ENCODE data around the gene CEACAM16.

CEACAM16 gene

DNA sequence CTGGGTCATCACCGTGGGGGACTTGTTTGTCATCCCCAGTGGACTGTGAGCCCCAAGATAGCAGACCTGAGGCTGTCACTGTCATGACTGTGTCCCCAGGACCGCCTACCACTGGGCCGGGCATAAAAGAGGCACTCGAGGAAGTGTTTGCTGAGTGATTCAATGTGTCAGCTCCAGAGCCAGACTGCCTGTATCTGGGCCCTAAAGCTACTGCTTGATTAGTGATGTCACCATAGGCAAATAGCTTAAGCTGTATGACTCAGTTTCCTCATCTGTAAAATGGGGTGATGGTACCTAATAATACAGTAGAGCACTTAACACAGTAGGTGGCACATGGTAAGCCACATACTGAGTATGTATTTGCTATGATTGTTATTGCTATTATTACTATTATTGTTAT, 38.9 kb upstream of the CEACAM16 start:
- H3K4me3 ChIP-seq (ENCODE audit: low read length), result no peak overlapping the region
- TF ChIP-seq, protein P1, sequence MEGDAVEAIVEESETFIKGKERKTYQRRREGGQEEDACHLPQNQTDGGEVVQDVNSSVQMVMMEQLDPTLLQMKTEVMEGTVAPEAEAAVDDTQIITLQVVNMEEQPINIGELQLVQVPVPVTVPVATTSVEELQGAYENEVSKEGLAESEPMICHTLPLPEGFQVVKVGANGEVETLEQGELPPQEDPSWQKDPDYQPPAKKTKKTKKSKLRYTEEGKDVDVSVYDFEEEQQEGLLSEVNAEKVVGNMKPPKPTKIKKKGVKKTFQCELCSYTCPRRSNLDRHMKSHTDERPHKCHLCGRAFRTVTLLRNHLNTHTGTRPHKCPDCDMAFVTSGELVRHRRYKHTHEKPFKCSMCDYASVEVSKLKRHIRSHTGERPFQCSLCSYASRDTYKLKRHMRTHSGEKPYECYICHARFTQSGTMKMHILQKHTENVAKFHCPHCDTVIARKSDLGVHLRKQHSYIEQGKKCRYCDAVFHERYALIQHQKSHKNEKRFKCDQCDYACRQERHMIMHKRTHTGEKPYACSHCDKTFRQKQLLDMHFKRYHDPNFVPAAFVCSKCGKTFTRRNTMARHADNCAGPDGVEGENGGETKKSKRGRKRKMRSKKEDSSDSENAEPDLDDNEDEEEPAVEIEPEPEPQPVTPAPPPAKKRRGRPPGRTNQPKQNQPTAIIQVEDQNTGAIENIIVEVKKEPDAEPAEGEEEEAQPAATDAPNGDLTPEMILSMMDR (conservative IDR thresholded peaks at IDR 0.05; ENCODE audit: low read length), result no peak
- DNase-seq (ENCODE audit: low read depth), result no peak

DNA sequence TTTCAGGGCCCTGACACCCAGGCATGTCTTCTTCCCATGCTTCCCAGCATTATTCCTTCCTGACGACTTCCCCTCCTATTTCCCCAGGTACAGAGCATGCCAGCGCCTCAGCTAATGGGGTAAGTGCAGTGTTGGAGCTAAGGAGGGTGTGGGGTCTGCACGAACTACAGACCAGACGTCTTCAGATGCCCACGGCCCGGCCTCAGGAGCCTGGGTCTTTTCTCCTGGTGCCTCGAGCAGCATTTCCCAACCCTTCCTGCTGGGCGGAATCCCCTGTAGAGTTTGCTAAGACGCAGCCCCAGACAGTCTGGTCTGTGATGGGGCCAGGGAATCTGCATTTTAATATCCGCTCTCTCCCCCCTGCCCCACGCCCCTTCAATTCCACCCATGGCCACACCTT, 37.7 kb upstream of the CEACAM16 start:
- TF ChIP-seq, protein P1 (conservative IDR thresholded peaks at IDR 0.05; ENCODE audit: low read length), result no peak
- no peak for DNase-seq (ENCODE audit: low read depth)
- no peak overlapping the region for H3K4me3 ChIP-seq (ENCODE audit: low read length)

DNA sequence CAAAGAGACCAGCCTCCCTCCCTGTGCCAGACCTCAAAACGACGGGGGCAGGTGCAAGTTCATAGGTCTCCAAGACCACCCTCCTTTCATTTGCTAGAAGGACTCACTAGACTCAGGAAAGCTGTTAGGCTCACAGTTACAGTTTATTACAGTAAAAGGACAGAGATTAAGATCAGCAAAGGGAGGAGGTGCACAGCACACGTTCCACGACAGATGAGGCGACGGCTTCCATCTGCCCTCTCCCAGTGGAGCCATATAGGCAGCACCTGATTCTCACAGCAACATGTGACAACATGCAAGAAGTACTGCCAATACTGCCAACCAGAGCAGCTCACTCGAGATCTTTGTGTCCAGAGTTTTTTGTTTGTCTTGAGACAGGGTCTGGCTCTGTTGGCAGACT, 37.0 kb upstream of the CEACAM16 start:
- TF ChIP-seq, protein P1 (conservative IDR thresholded peaks at IDR 0.05; ENCODE audit: low read length), result no peak
- no peak overlapping the region for H3K4me3 ChIP-seq (ENCODE audit: low read length)
- no peak for DNase-seq (ENCODE audit: low read depth)

DNA sequence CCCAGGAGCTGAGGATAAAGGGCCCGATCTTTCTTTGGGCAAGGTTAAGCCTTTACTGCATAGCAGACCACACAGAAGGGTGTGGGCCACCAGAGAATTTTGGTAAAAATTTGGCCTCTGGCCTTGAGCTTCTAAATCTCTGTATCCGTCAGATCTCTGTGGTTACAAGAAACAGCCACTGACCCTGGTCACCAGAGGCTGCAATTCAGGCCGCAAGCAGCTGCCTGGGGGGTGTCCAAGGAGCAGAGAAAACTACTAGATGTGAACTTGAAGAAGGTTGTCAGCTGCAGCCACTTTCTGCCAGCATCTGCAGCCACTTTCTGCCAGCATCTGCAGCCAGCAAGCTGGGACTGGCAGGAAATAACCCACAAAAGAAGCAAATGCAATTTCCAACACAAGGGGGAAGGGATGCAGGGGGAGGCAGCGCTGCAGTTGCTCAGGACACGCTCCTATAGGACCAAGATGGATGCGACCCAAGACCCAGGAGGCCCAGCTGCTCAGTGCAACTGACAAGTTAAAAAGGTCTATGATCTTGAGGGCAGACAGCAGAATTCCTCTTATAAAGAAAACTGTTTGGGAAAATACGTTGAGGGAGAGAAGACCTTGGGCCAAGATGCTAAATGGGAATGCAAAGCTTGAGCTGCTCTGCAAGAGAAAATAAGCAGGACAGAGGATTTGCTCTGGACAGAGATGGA, 36.1 kb upstream of the CEACAM16 start:
- DNase-seq (ENCODE audit: low read depth), result peak; percentile 82
- TF ChIP-seq, protein P1 (conservative IDR thresholded peaks at IDR 0.05; ENCODE audit: low read length), result no peak
- no peak overlapping the region for H3K4me3 ChIP-seq (ENCODE audit: low read length)

DNA sequence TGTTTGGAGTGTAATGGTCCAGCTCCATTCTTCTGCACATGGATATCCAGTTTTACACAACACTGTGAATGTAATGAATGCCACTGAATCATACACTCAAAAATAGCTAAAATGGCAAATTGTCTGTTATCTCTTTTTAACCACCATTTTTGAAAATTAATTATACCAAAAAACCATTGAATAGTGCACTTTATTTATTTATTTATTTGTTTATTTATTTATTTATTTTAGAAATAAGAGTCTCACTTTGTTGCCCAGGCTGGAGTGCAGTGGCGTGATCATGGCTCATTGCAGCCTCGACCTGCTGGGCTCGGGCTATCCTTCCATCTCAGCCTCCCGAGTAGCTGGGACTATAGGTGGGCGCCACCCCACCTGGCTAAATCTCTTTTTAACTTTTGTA, 35.0 kb upstream of the CEACAM16 start:
- H3K4me3 ChIP-seq (ENCODE audit: low read length), result no peak overlapping the region
- DNase-seq (ENCODE audit: low read depth), result no peak
- TF ChIP-seq, protein P1 (conservative IDR thresholded peaks at IDR 0.05; ENCODE audit: low read length), result no peak

DNA sequence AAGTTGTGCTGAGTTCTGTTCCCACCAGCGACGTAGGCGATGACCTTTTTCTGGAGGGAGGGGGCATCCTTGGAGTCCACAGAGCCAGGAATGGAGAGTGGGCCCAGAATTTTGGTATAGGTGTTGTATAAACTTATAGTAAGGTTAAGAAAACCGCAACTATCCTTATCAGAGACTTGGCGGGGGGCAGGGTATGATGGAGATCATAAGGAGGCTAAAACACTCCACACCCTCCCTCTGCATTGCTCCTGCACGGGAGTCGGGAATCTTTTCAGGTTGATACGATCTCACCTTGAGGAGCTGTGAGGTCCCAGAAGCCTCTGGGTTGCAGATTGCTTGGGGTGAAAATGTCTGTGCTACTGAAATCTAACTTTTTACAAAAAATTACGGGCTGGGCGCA, 34.0 kb upstream of the CEACAM16 start:
- no peak for DNase-seq (ENCODE audit: low read depth)
- TF ChIP-seq, protein P1 (conservative IDR thresholded peaks at IDR 0.05; ENCODE audit: low read length), result no peak
- H3K4me3 ChIP-seq (ENCODE audit: low read length), result no peak overlapping the region

DNA sequence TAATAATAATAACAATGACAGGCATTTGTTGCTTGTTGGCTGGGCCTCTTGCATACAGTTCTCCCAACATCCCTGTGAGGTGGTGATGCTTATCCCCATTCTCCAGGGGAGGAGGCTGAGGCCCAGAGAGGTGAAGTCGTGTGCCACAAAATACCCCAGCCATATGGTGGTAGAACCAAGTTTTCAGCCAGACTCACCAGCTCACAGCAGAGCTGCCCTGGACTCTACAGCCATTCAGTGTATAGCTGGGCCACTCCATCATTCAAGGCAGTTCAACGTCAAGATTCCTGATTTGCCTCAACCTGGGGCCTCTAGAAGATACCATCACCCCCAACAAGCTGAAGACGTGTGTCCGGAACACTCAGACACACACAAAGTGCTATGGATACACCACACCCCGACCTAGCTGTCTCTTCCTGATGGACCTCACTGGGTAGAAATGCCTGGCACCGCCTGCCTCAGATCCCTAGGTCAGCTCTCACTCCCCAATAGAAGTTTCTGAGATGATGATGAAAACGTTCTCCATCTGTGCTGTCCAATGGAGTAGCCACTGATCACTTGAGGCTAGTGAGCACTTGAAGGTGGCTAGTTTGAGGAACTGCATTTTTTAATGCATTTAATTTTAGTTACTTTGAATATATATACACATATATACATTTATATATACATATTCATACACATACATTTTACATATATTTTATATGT, 31.9 kb upstream of the CEACAM16 start:
- TF ChIP-seq, protein P1 (conservative IDR thresholded peaks at IDR 0.05; ENCODE audit: low read length), result no peak
- DNase-seq (ENCODE audit: low read depth), result no peak
- H3K4me3 ChIP-seq (ENCODE audit: low read length), result no peak overlapping the region

Measured in AG10803 (cell line).